GM12864 (cell line): ENCODE data around the gene LIPE.
"Not testable (repeated sequence)": the region's sequence is repeated elsewhere in the genome, so short reads cannot be mapped to it uniquely, and the experiment has no call there.

ENCODE experiments used
- DNase-seq: peaks from one replicate; pipeline ENCODE4 v3.0.0-alpha.2; 2011; ENCODE audit warnings: low read depth
- H3K4me3 ChIP-seq: 2 replicates; pipeline ENCODE4 v1.5.1; 2011; ENCODE audit warnings: mild to moderate bottlenecking, low read depth, low read length, control low read depth
- TF ChIP-seq, protein P1 (sequence below): IDR thresholded peaks from 2 replicates; pipeline ENCODE4 v1.5.1; 2011; ENCODE audit warnings: low read depth, mild to moderate bottlenecking, moderate library complexity, low read length, control low read depth, inconsistent platforms; ENCODE audit errors: missing control alignments

Gene LIPE

DNA sequence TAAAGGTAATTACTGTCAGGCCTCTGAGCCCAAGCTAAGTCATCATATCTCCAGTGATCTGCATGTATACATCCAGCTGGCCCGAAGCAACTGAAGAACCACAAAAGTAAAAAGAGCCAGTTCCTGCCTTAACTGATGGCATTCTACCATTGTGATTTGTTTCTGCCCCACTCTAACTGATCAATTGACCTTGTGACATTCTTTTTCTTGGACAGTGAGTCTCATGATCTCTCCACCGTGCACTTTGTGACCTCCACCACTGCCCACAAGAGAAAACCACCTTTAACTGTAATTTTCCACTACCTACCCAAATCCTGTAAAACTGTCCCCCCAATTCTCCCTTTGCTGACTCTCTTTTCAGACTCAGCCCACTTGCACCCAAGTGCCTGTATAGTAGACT, 32.7 kb upstream of the LIPE start:
- TF ChIP-seq, protein P1, sequence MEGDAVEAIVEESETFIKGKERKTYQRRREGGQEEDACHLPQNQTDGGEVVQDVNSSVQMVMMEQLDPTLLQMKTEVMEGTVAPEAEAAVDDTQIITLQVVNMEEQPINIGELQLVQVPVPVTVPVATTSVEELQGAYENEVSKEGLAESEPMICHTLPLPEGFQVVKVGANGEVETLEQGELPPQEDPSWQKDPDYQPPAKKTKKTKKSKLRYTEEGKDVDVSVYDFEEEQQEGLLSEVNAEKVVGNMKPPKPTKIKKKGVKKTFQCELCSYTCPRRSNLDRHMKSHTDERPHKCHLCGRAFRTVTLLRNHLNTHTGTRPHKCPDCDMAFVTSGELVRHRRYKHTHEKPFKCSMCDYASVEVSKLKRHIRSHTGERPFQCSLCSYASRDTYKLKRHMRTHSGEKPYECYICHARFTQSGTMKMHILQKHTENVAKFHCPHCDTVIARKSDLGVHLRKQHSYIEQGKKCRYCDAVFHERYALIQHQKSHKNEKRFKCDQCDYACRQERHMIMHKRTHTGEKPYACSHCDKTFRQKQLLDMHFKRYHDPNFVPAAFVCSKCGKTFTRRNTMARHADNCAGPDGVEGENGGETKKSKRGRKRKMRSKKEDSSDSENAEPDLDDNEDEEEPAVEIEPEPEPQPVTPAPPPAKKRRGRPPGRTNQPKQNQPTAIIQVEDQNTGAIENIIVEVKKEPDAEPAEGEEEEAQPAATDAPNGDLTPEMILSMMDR: no peak
- no peak overlapping the region for H3K4me3 ChIP-seq
- no peak for DNase-seq

DNA sequence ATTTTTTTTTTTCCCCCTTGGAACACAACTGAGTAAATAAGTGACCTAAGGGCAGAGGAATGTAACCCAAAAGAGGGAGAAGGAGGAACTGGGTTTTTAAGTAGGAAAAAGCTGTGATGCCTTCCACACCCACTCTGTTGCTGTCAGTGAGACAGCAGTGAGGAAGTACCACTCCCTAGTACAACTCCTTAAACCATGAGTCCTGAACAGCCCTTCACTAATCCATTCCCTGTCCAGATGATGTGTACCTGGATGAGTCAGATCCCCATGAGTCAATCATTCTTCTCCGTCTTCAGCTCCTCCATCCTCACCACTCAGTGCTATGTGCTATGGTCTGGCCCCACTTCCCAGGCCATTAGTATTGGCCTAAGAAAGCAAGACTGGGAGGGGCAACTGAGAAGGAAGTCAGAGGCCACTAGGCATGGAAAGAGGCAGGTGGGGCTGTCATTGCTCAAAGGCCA, 28.5 kb upstream of the LIPE start:
- DNase-seq: no peak
- TF ChIP-seq, protein P1: no peak
- no peak overlapping the region for H3K4me3 ChIP-seq

DNA sequence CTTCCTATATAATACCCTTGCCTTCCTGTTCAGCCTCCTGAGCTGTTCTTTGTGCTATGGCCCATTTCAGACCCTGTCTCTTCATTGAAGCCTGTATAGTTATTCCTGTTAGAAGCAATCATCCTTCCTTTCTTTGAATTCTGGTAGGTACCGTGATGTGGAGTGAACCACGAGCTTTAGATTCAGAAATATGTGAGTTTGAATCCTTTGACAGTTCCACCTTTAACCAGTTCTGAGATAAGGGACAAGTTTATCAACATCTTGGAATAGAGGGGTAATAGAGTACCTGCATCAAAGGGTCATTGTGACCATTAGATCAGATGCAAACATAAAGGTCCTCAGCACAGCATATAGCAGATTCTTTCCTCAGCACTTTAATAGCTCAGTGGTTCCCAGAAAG, 27.9 kb upstream of the LIPE start:
- no peak overlapping the region for H3K4me3 ChIP-seq
- no peak for DNase-seq
- TF ChIP-seq, protein P1: no peak

DNA sequence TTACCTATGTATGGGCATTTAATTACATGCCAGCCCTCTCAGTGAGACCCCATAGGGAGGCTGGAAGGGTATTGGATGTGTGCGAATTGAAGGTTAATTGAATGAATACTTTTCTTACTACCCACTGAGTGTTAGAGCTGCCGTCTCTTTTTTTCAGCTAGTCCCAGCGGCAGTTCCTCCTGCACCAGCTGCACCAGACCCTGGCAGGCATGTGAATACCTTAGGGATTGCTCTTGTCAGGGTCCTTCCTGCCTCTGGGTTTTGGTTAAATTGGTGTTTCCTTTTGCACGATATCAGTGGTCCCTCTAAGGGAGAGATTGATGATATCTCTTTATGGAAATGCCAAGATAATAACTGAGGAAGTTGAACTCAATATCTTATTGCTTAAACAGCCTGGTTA, 25.4 kb upstream of the LIPE start:
- TF ChIP-seq, protein P1: no peak
- H3K4me3 ChIP-seq: no peak overlapping the region
- DNase-seq: no peak

DNA sequence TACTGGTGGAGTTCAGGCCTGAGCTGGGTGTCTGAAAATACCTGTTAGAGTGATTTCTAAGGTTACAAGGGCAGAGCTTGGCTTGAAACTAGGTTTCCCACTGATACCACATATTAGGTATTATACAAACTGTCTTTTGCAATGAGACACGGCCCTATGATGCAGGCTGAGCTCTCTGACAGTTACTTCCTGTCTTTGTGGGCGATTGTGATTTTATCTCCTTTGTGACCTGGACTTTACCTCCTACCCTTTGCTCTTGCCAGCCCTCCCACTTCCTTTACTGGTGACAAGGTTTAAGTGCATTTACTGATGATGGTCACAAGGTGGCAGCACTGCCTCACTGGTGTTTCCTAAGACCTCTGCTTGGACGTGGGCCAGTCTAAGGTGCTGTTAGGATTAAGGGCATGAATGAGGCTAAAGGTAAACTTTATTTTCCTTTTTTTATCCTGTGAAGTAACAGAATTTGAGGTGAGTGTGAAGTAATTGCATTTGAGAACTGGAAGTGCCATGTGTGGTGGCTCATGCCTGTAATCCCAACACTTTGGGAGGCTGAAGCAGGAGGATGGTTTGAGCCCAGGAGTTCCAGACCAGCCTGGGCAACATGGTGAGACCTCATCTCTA, 23.2 kb upstream of the LIPE start:
- TF ChIP-seq, protein P1: peak; percentile 79
- no peak overlapping the region for H3K4me3 ChIP-seq
- peak; percentile 87 for DNase-seq

DNA sequence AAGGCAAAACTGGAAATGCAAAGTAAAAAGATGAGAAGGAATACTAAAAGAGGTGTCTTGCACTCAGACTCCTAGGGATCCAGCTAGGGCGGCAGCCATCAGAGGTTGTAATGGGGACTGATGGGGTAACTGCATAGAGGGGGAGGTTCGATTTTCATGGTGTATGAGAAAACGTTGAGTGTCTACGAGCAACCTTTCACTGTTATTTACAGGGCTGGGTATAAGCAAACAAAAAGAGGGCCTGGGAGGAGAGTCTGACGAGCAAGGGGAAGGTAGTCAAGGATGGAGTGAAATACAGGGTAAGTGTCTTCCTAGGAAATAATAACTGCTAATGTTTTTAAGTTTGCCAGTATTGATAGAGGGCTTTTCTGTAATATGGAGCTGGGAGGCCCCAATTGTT, 21.1 kb upstream of the LIPE start:
- DNase-seq, H3K4me3 ChIP-seq: not testable (repeated sequence)

DNA sequence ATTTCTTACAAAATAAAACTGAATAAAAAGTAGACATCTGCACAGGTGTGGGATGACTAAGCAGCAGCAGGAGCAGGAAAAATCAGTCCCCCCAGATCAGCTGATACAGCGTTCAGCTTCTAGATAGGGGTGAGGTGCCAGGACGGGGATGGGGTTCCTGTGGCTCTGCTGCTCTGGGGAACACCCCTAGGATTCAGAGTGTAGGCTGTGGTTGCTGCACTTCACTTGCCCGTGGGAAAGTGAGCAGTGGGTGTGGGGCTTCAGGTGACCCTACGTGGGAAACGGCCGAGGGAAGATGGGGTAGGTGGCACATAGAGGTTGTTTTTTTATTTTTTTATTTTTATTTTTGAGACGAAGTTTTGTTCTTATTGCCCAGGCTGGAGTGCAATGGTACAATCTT, 18.8 kb upstream of the LIPE start:
- DNase-seq: no peak
- TF ChIP-seq, protein P1: no peak
- no peak overlapping the region for H3K4me3 ChIP-seq
